ENCODE measurements around the gene BTG4.

DNA sequence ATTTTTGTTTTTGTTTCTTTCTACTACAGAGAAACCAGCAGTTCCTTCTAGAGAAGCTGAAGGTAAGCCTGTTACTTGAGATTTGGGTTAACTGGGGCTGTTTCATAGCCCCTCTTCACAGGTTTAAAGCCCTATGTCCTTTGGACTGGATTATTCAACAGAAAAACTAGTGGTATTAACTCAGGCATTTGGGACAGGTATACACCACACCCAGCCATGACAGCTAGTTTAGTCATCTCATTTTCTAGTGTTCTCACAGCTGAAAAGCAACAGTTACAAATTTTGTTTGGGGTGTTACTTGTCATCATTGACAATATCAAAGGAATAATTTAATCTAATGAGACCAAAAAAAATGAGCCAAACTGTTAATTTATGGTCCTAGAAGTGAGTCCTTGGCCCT, 42.3 kb upstream of the BTG4 start:
- TF ChIP-seq, protein P1, sequence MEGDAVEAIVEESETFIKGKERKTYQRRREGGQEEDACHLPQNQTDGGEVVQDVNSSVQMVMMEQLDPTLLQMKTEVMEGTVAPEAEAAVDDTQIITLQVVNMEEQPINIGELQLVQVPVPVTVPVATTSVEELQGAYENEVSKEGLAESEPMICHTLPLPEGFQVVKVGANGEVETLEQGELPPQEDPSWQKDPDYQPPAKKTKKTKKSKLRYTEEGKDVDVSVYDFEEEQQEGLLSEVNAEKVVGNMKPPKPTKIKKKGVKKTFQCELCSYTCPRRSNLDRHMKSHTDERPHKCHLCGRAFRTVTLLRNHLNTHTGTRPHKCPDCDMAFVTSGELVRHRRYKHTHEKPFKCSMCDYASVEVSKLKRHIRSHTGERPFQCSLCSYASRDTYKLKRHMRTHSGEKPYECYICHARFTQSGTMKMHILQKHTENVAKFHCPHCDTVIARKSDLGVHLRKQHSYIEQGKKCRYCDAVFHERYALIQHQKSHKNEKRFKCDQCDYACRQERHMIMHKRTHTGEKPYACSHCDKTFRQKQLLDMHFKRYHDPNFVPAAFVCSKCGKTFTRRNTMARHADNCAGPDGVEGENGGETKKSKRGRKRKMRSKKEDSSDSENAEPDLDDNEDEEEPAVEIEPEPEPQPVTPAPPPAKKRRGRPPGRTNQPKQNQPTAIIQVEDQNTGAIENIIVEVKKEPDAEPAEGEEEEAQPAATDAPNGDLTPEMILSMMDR (IDR thresholded peaks at IDR 0.05), result no peak
- TF ChIP-seq POLR2AphosphoS5 (IDR thresholded peaks at IDR 0.05) (no peak), POLR2A (IDR thresholded peaks at IDR 0.05) (no peak)

Measured in upper lobe of left lung (tissue), 4 donors.